B cell (primary cell): ENCODE results near the gene C14orf180.

Experiments
- CTCF ChIP-seq: fragments of 200-600 bp; IDR thresholded peaks from one replicate; pipeline ENCODE4 v1.8.0; 2022; ENCODE audit warnings: antibody characterized with exemption, mild to moderate bottlenecking
- EZH2 ChIP-seq: IDR thresholded peaks from 2 replicates; pipeline ENCODE4 v1.6.1; 2012; ENCODE audit warnings: borderline replicate concordance, low read depth, mild to moderate bottlenecking, moderate library complexity, low read length; ENCODE audit not compliant: insufficient read depth, poor library complexity, severe bottlenecking

GRCh38 chr14:104632781-104633180 is 53.2 kb downstream of the C14orf180 start:
- TF ChIP-seq CTCF: no peak
- no peak for TF ChIP-seq EZH2
